GM19193 (cell line): Measurements from ENCODE around the gene CSNK1G1.

Experiments used
- POLR2A ChIP-seq: IDR thresholded peaks from 4 replicates; pipeline ENCODE4 v1.6.1; 2011; ENCODE audit not compliant: insufficient read depth, insufficient read length; ENCODE audit errors: extremely low read depth

Gene CSNK1G1

GRCh38 chr15:64310036-64310435, 45.9 kb downstream of the CSNK1G1 start:
- TF ChIP-seq POLR2A = no peak

GRCh38 chr15:64305261-64305660, 50.7 kb downstream of the CSNK1G1 start:
- TF ChIP-seq POLR2A = no peak

GRCh38 chr15:64289550-64289949, 66.4 kb downstream of the CSNK1G1 start:
- no peak for TF ChIP-seq POLR2A

GRCh38 chr15:64288999-64289398, 67.0 kb downstream of the CSNK1G1 start:
- TF ChIP-seq POLR2A = no peak

- TF ChIP-seq POLR2A = no peak
Observed at GRCh38 chr15:64288577-64288976, 67.4 kb downstream of the CSNK1G1 start.

- no peak for TF ChIP-seq POLR2A
Observed at GRCh38 chr15:64287953-64288352, 68.0 kb downstream of the CSNK1G1 start.

- TF ChIP-seq POLR2A = no peak
Observed at GRCh38 chr15:64286473-64286872, 69.5 kb downstream of the CSNK1G1 start.

- no peak for TF ChIP-seq POLR2A
Observed at GRCh38 chr15:64285871-64286270, 70.1 kb downstream of the CSNK1G1 start.

GRCh38 chr15:64285150-64285549, 70.8 kb downstream of the CSNK1G1 start:
- no peak for TF ChIP-seq POLR2A

- TF ChIP-seq POLR2A = no peak
Observed at GRCh38 chr15:64284042-64284441, 71.9 kb downstream of the CSNK1G1 start.

GRCh38 chr15:64282701-64283100, 73.3 kb downstream of the CSNK1G1 start:
- no peak for TF ChIP-seq POLR2A

- no peak for TF ChIP-seq POLR2A
Observed at GRCh38 chr15:64279131-64279530, 76.8 kb downstream of the CSNK1G1 start.

GRCh38 chr15:64275934-64276333, 80.0 kb downstream of the CSNK1G1 start:
- no peak for TF ChIP-seq POLR2A

- no peak for TF ChIP-seq POLR2A
Observed at GRCh38 chr15:64274341-64274950, 81.5 kb downstream of the CSNK1G1 start.

GRCh38 chr15:64267331-64267973, 88.5 kb downstream of the CSNK1G1 start:
- TF ChIP-seq POLR2A = no peak

GRCh38 chr15:64264502-64264901, 91.5 kb downstream of the CSNK1G1 start:
- no peak for TF ChIP-seq POLR2A
